Natural killer cell (primary cell): ENCODE results near the gene ZNF765. TPM values are rescaled to one million over a fixed set of nuclear protein-coding genes. Genes with fewer than 3 reads are reported as not detected.
"Not testable (repeated sequence)": the region's sequence is repeated elsewhere in the genome, so short reads cannot be mapped to it uniquely, and the experiment has no call there.

Experiments used
- ATAC-seq, 3 donors: fragments of 150-1000 bp in 2 of 3; fragments of 200-7000 bp in 1 of 3; cut with Tn5 transposase; 1 replicate in 1 of 3; 2 replicates in 2 of 3; pipeline ENCODE4 v1.10.0; 2021; ENCODE audit warnings: mild to moderate bottlenecking in 2 of 3, moderate library complexity in 2 of 3
- DNase-seq, 2 donors: peaks; one replicate each; pipeline versions ENCODE4 v3.0.0 to v3.0.0-alpha.2; 2013 to 2021; ENCODE audit warnings: mixed read lengths in 1 of 2
- H3K27ac ChIP-seq: one replicate; pipeline ENCODE4 v1.5.1; 2013; ENCODE audit warnings: mild to moderate bottlenecking, low read length
- H3K27me3 ChIP-seq: one replicate; pipeline ENCODE4 v1.6.1; 2013; ENCODE audit warnings: low read length; ENCODE audit not compliant: control insufficient read depth, insufficient read depth
- H3K36me3 ChIP-seq: one replicate; pipeline ENCODE4 v1.6.1; 2013; ENCODE audit warnings: low read length; ENCODE audit not compliant: control insufficient read depth, insufficient read depth
- H3K4me1 ChIP-seq: one replicate; pipeline ENCODE4 v1.6.1; 2013; ENCODE audit warnings: low read length; ENCODE audit not compliant: control insufficient read depth, insufficient read depth
- H3K4me3 ChIP-seq: one replicate; pipeline ENCODE4 v1.5.1; 2013; ENCODE audit warnings: low read length
- H3K9me3 ChIP-seq: one replicate; pipeline ENCODE4 v1.6.1; 2013; ENCODE audit warnings: low read length; ENCODE audit not compliant: control insufficient read depth, insufficient read depth
- H3K27ac Mint-ChIP-seq, 2 donors: one replicate each; pipeline ENCODE4 v1.8.0; 2022; ENCODE audit warnings: mild to moderate bottlenecking in 2 of 2, mixed read lengths in 2 of 2, moderate library complexity in 1 of 2
- H3K27me3 Mint-ChIP-seq, 2 donors: one replicate each; pipeline ENCODE4 v1.8.0; 2022; ENCODE audit warnings: low read depth in 2 of 2, mixed read lengths in 2 of 2
- H3K36me3 Mint-ChIP-seq: one replicate; pipeline ENCODE4 v1.8.0; 2022; ENCODE audit warnings: mixed read lengths
- H3K4me1 Mint-ChIP-seq, 2 donors: one replicate each; pipeline ENCODE4 v1.8.0; 2022; ENCODE audit warnings: mixed read lengths in 2 of 2
- H3K4me3 Mint-ChIP-seq: one replicate; pipeline ENCODE4 v1.8.0; 2022; ENCODE audit warnings: mild to moderate bottlenecking, moderate library complexity, mixed read lengths
- H3K9me3 Mint-ChIP-seq, 2 donors: one replicate each; pipeline ENCODE4 v1.8.0; 2022; ENCODE audit warnings: mixed read lengths in 2 of 2
- WGBS: methylation state at CpG from one replicate; pipeline ENCODE4 v1.1.7; 2013; ENCODE audit warnings: missing lambda C conversion rate; ENCODE audit not compliant: insufficient coverage; 5-methylcytosine and 5-hydroxymethylcytosine counted together
- intact Hi-C: fragments of 100-400 bp; cut with micrococcal nuclease; formaldehyde crosslinking; loops from one replicate; pipeline ENCODE4 v1.14.2; 2022
- total RNA-seq, 4 donors: library from RNA; stranded (reverse); fragments of 120-200 nt in 1 of 4; gene quantifications; one replicate each; pipeline versions ENCODE4 v1.2.3 to v1.2.4, GENCODE V29; 2013 to 2022
- TF ChIP-seq, protein P1 (sequence below): fragments of 200-600 bp; IDR thresholded peaks from one replicate; pipeline ENCODE4 v1.8.0; 2022; ENCODE audit warnings: antibody characterized with exemption

ZNF765 gene
- total RNA-seq, 3 donors from 2014 or later (not counting 1 experiment from before 2014, with no cell fraction given) = 8.5 to 16.4 (median 11.8) TPM

DNA sequence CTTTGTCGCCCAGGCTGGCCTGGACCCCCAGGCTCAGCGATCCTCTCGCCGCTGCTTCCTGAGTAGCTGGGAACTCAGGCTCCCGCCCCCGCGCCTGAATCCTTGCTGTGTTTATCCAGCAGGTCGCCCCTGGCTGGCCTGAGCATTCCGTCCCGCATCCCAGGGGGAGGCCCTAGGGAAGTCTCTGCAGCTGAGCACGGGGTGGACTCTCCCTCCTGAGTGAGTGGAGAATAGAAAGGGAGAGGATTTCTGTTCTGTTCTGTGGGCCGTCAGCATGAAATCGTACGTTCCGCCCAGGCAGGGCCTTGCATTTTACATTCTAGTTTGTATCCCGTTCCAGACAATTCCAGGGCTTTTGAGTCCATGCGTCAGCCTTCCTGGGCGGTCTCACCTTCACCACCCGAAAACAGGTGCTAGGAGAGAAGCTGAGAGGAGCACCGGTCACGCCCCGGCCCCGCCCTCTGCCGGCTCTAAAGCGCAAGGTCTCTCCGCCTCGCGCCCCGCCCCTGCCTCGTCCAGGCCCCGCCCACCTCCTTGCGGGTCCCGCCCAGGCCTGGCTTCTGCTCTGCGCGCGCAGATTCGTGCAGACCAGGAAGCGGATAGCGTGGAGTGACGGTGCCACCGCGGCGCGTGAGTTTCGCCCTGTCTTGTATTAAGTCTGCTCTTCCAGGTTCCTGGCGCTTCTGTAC is 36.6 kb downstream of the ZNF765 start, which contains the start of gene ZNF761:
ZNF761 (plus strand) TSS at position 586 of the 689 bp plus-strand sequence. CDS start 15,285 bp downstream, outside the sequence.
- peak within 1 kb of the TSS; percentile 90 to 92 for H3K27ac Mint-ChIP-seq
- H3K4me1 Mint-ChIP-seq = peaks cover 27 to 32% of the 10 kb centered on the region in 2 donors
- Histone ChIP-seq H3K36me3 (peaks cover 8% of the 10 kb centered on the region), H3K4me1 (peaks cover 14% of the 10 kb centered on the region), H3K27ac (peak within 1 kb of the TSS; percentile 77), H3K4me3 (peak within 1 kb of the TSS; percentile 77), H3K27me3 (no peaks in the 10 kb centered on the region), H3K9me3 (no peaks in the 10 kb centered on the region)
- H3K36me3 Mint-ChIP-seq = peaks cover 8% of the 10 kb centered on the region
- H3K9me3 Mint-ChIP-seq = no peaks in the 10 kb centered on the region
- intact Hi-C loops = loop anchor here (2.0 to 5.0 kb wide), 2 partner anchors 35 to 234 kb away; partner anchors contain the start of gene ZNF813
- no peaks in the 10 kb centered on the region for H3K27me3 Mint-ChIP-seq
- WGBS = 1% methylated on average over 46 of the region's 46 CpGs
- ATAC-seq (peak; percentile 98 to 100 (median 99)), DNase-seq (peak; percentile 98 to 99)
- TF ChIP-seq, protein P1, sequence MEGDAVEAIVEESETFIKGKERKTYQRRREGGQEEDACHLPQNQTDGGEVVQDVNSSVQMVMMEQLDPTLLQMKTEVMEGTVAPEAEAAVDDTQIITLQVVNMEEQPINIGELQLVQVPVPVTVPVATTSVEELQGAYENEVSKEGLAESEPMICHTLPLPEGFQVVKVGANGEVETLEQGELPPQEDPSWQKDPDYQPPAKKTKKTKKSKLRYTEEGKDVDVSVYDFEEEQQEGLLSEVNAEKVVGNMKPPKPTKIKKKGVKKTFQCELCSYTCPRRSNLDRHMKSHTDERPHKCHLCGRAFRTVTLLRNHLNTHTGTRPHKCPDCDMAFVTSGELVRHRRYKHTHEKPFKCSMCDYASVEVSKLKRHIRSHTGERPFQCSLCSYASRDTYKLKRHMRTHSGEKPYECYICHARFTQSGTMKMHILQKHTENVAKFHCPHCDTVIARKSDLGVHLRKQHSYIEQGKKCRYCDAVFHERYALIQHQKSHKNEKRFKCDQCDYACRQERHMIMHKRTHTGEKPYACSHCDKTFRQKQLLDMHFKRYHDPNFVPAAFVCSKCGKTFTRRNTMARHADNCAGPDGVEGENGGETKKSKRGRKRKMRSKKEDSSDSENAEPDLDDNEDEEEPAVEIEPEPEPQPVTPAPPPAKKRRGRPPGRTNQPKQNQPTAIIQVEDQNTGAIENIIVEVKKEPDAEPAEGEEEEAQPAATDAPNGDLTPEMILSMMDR = peak; percentile 36
- H3K4me3 Mint-ChIP-seq = peak within 1 kb of the TSS; percentile 95

DNA sequence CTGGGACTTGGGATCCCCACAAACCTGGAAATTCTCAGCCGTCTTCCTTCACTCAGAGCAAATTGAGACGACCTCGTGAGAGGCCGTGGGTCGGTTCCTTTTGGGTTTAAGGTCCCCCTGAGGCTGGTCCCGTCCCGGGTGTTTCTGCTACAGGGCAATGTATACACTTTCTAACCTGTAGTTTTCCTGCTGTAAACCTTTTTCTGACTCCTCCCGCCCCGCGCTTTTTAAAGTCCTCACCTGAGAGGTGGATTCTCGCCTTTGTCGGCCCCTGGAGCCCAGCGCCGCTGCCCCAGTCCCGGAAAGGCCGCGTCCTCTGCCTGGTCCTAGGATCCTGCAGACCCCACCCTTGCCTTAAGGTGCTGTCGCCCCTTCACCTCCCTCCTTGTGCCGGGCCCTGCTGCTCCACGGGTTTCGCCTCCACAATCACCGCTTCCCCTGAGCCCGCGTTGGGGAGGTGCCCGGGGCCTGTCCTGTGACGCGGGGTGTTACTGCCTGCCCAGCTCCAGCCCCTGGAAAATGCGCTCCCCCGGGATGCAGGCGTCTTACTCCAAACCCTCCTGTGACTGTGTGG is 37.2 kb downstream of the ZNF765 start:
- H3K9me3 Mint-ChIP-seq = no peaks in the 10 kb centered on the region
- peaks cover 8% of the 10 kb centered on the region for H3K36me3 ChIP-seq
- WGBS = under 1% methylated on average over 30 of the region's 30 CpGs
- H3K27me3 Mint-ChIP-seq = no peaks in the 10 kb centered on the region
- H3K36me3 Mint-ChIP-seq = peaks cover 8% of the 10 kb centered on the region
- H3K4me1 Mint-ChIP-seq = peaks cover 27 to 32% of the 10 kb centered on the region in 2 donors
- intact Hi-C loops = loop anchor here (5.0 kb wide), 1 partner anchor 235 kb away; no protein-coding TSS in a partner anchor
- TF ChIP-seq, protein P1 = no peak
- peak overlapping the region; percentile 77 for H3K27ac ChIP-seq
- no peaks in the 10 kb centered on the region for H3K27me3 ChIP-seq
- ATAC-seq (peak; percentile 27 to 48 (median 32)), DNase-seq (no peak)
- H3K4me3 ChIP-seq = peak overlapping the region; percentile 77
- H3K4me1 ChIP-seq = peaks cover 14% of the 10 kb centered on the region
- no peaks in the 10 kb centered on the region for H3K9me3 ChIP-seq
- H3K4me3 Mint-ChIP-seq = peak overlapping the region; percentile 95
- H3K27ac Mint-ChIP-seq = peak overlapping the region; percentile 90 to 92

DNA sequence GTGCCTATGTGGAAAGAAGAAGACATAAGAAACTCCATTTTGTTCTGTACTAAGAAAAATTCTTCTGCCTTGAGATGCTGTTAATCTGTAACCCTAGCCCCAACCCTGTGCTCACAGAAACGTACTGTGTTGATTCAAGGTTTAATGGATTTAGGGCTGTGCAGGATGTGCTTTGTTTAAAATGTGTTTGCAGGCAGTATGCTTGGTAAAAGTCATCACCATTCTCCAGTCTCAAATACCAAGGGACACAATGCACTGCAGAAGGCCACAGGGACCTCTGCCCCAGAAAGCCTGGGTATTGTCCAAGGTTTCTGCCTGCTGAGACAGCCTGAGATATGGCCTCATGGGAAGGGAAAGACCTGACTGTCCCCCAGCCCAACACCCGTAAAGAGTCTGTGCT is 48.9 kb downstream of the ZNF765 start:
- WGBS = 100% methylated on average over 2 of the region's 2 CpGs
- ATAC-seq, H3K27ac Mint-ChIP-seq, H3K27me3 Mint-ChIP-seq, DNase-seq, H3K4me3 ChIP-seq, H3K4me1 Mint-ChIP-seq, intact Hi-C loops, H3K4me3 Mint-ChIP-seq, H3K27ac ChIP-seq, H3K27me3 ChIP-seq, H3K4me1 ChIP-seq: not testable (repeated sequence)
- peaks cover 9 to 20% of the 10 kb centered on the region in 2 donors for H3K9me3 Mint-ChIP-seq
- peaks cover 14% of the 10 kb centered on the region for H3K36me3 ChIP-seq
- peaks cover 51% of the 10 kb centered on the region for H3K9me3 ChIP-seq
- peaks cover 42% of the 10 kb centered on the region for H3K36me3 Mint-ChIP-seq

GRCh38 chr19:53447196-53447595 is 52.2 kb downstream of the ZNF765 start:
- WGBS = 97% methylated on average over 5 of the region's 5 CpGs
- H3K27ac Mint-ChIP-seq, H3K4me1 Mint-ChIP-seq, intact Hi-C loops, H3K27me3 Mint-ChIP-seq, H3K27ac ChIP-seq, H3K27me3 ChIP-seq, H3K4me1 ChIP-seq, H3K4me3 Mint-ChIP-seq, DNase-seq, H3K4me3 ChIP-seq, ATAC-seq: not testable (repeated sequence)
- H3K9me3 ChIP-seq = peaks cover 51% of the 10 kb centered on the region
- H3K36me3 Mint-ChIP-seq = peaks cover 59% of the 10 kb centered on the region
- H3K9me3 Mint-ChIP-seq = peaks cover 7 to 18% of the 10 kb centered on the region in 2 donors
- H3K36me3 ChIP-seq = peaks cover 27% of the 10 kb centered on the region
